H9 (cell line): Measurements from ENCODE around the gene SHC4. TPM values are rescaled to one million over a fixed set of nuclear protein-coding genes. Genes with fewer than 3 reads are reported as not detected.
A peak's percentile ranks its signal among the peaks of the same experiment; 100 is the strongest.

Experiments used
- DNase-seq: peaks from one replicate; pipeline ENCODE4 v3.0.0-alpha.2; 2017
- H2AFZ ChIP-seq: one replicate; pipeline ENCODE4 v1.6.1; 2013; ENCODE audit warnings: mild to moderate bottlenecking, low read length, control low read depth, moderate library complexity
- H2AK5ac ChIP-seq: 2 replicates; pipeline ENCODE4 v1.6.1; 2013; ENCODE audit warnings: low read length, control low read depth, mixed read lengths; ENCODE audit not compliant: insufficient read length
- H2BK120ac ChIP-seq: one replicate; pipeline ENCODE4 v1.6.1; 2013; ENCODE audit warnings: low read depth, mild to moderate bottlenecking, low read length, control low read depth, inconsistent platforms; ENCODE audit not compliant: poor library complexity, severe bottlenecking
- H2BK12ac ChIP-seq: 2 replicates; pipeline ENCODE4 v1.6.1; 2013; ENCODE audit warnings: low read length, control low read depth, mixed read lengths, low read depth; ENCODE audit not compliant: insufficient read length
- H2BK15ac ChIP-seq: 2 replicates; pipeline ENCODE4 v1.6.1; 2013; ENCODE audit warnings: low read depth, low read length, control low read depth
- H2BK20ac ChIP-seq: one replicate; pipeline ENCODE4 v1.6.1; 2013; ENCODE audit warnings: low read depth, mild to moderate bottlenecking, low read length, control low read depth, inconsistent platforms; ENCODE audit not compliant: poor library complexity, severe bottlenecking
- H2BK5ac ChIP-seq: 2 replicates; pipeline ENCODE4 v1.6.1; 2013; ENCODE audit warnings: low read length, control low read depth, mixed read lengths; ENCODE audit not compliant: insufficient read length
- H3K14ac ChIP-seq: 2 replicates; pipeline ENCODE4 v1.6.1; 2013; ENCODE audit warnings: low read length, control low read depth; ENCODE audit not compliant: insufficient read depth
- H3K18ac ChIP-seq: 2 replicates; pipeline ENCODE4 v1.6.1; 2013; ENCODE audit warnings: low read depth, mild to moderate bottlenecking, mixed read lengths, low read length, control low read depth; ENCODE audit not compliant: insufficient read length
- H3K23ac ChIP-seq: 2 replicates; pipeline ENCODE4 v1.6.1; 2013; ENCODE audit warnings: low read length, control low read depth, mixed read lengths, low read depth; ENCODE audit not compliant: insufficient read length
- H3K23me2 ChIP-seq: 2 replicates; pipeline ENCODE4 v1.6.1; 2013; ENCODE audit warnings: low read depth, mild to moderate bottlenecking, mixed read lengths, low read length, control low read depth; ENCODE audit not compliant: insufficient read length, poor library complexity, severe bottlenecking
- H3K27ac ChIP-seq: 2 replicates; pipeline ENCODE4 v1.5.1; 2013; ENCODE audit warnings: low read length, control low read depth, mixed read lengths, low read depth; ENCODE audit not compliant: insufficient read length
- H3K27me3 ChIP-seq: 2 replicates; pipeline ENCODE4 v1.6.1; 2013; ENCODE audit warnings: low read length, control low read depth, inconsistent platforms; ENCODE audit not compliant: insufficient read depth
- H3K4ac ChIP-seq: 2 replicates; pipeline ENCODE4 v1.6.1; 2013; ENCODE audit warnings: low read depth, mild to moderate bottlenecking, control low read depth, inconsistent platforms, low read length, moderate library complexity
- H3K4me1 ChIP-seq: 2 replicates; pipeline ENCODE4 v1.6.1; 2013; ENCODE audit warnings: low read length, control low read depth, inconsistent platforms; ENCODE audit not compliant: insufficient read depth
- H3K4me2 ChIP-seq: 2 replicates; pipeline ENCODE4 v1.6.1; 2013; ENCODE audit warnings: low read length, control low read depth, mixed read lengths; ENCODE audit not compliant: insufficient read length, insufficient read depth
- H3K56ac ChIP-seq: 2 replicates; pipeline ENCODE4 v1.6.1; 2013; ENCODE audit warnings: low read depth, mild to moderate bottlenecking, mixed read lengths, low read length, control low read depth; ENCODE audit not compliant: insufficient read length
- H3K79me1 ChIP-seq: 2 replicates; pipeline ENCODE4 v1.6.1; 2013; ENCODE audit warnings: low read depth, mild to moderate bottlenecking, moderate library complexity, low read length, control low read depth, inconsistent platforms; ENCODE audit not compliant: insufficient read depth, poor library complexity, severe bottlenecking
- H3K79me2 ChIP-seq: 2 replicates; pipeline ENCODE4 v1.6.1; 2013; ENCODE audit warnings: low read length, control low read depth, inconsistent platforms; ENCODE audit not compliant: insufficient read depth
- H3K9ac ChIP-seq: 2 replicates; pipeline ENCODE4 v1.6.1; 2013; ENCODE audit warnings: low read length, control low read depth, mixed read lengths; ENCODE audit not compliant: insufficient read length; ENCODE audit errors: extremely low read depth
- H3K9me3 ChIP-seq: one replicate; pipeline ENCODE4 v1.6.1; 2013; ENCODE audit warnings: low read depth, low read length, inconsistent platforms; ENCODE audit not compliant: control insufficient read depth
- H3T11ph ChIP-seq: one replicate; pipeline ENCODE4 v1.6.1; 2013; ENCODE audit warnings: mild to moderate bottlenecking, low read length, control low read depth, inconsistent platforms
- H4K20me1 ChIP-seq: one replicate; pipeline ENCODE4 v1.6.1; 2013; ENCODE audit not compliant: control insufficient read depth, insufficient read length, insufficient read depth
- H4K5ac ChIP-seq: 2 replicates; pipeline ENCODE4 v1.6.1; 2013; ENCODE audit warnings: low read depth, mild to moderate bottlenecking, mixed read lengths, low read length, control low read depth; ENCODE audit not compliant: insufficient read length
- H4K8ac ChIP-seq: replicated peaks from 2 replicates; pipeline ENCODE4 v1.6.1; 2013; ENCODE audit warnings: low read length, control low read depth, mixed read lengths, low read depth; ENCODE audit not compliant: insufficient read length
- H4K91ac ChIP-seq: 2 replicates; pipeline ENCODE4 v1.6.1; 2013; ENCODE audit warnings: low read depth, mild to moderate bottlenecking, moderate library complexity, mixed read lengths, low read length, control low read depth; ENCODE audit not compliant: insufficient read length
- H3K27ac Mint-ChIP-seq, 3 experiments: 2 replicates in 2 of 3; 3 replicates in 1 of 3; pipeline ENCODE4 v1.8.0; 2020 to 2021; ENCODE audit warnings: mixed read lengths in 3 of 3, mild to moderate bottlenecking in 1 of 3, moderate library complexity in 1 of 3
- H3K27me3 Mint-ChIP-seq: 2 replicates; pipeline ENCODE4 v1.8.0; 2021; ENCODE audit warnings: low read depth, mild to moderate bottlenecking, moderate library complexity, mixed read lengths
- H3K36me3 Mint-ChIP-seq, 3 experiments: 2 replicates in 2 of 3; 3 replicates in 1 of 3; pipeline ENCODE4 v1.8.0; 2020 to 2021; ENCODE audit warnings: low read depth in 3 of 3, mixed read lengths in 3 of 3; ENCODE audit not compliant: insufficient read depth in 1 of 3
- H3K4me1 Mint-ChIP-seq, 2 experiments: 2 replicates each; pipeline ENCODE4 v1.8.0; 2020; ENCODE audit warnings: mixed read lengths in 2 of 2
- H3K4me3 Mint-ChIP-seq, 2 experiments: 2 replicates in 1 of 2; 3 replicates in 1 of 2; pipeline ENCODE4 v1.8.0; 2020 to 2021; ENCODE audit warnings: mild to moderate bottlenecking in 2 of 2, mixed read lengths in 2 of 2, moderate library complexity in 1 of 2
- H3K9me3 Mint-ChIP-seq, 2 experiments: 2 replicates in 1 of 2; 3 replicates in 1 of 2; pipeline ENCODE4 v1.8.0; 2020; ENCODE audit warnings: mild to moderate bottlenecking in 2 of 2, mixed read lengths in 2 of 2, moderate library complexity in 1 of 2
- WGBS: extraction: QIAGEN DNeasy Blood & Tissue Kit; methylation state at CpG from one replicate; pipeline ENCODE4 v1.1.7; 2013; ENCODE audit warnings: missing lambda C conversion rate, low lambda C conversion rate, mixed read lengths; ENCODE audit not compliant: insufficient read length; ENCODE audit errors: extremely low coverage; 5-methylcytosine and 5-hydroxymethylcytosine counted together
- total RNA-seq: library from RNA; stranded (reverse); gene quantifications from 2 replicates; pipeline ENCODE4 v1.2.1, GENCODE V29; 2021
- TF ChIP-seq, protein P1 (sequence below): fragments of 200-600 bp; sonication (generic); conservative IDR thresholded peaks from 3 replicates; pipeline ENCODE4 v1.8.0; 2021; ENCODE audit warnings: antibody characterized with exemption, mild to moderate bottlenecking

Gene SHC4
- total RNA-seq, 1 experiment from 2014 or later = 0.26 TPM

DNA sequence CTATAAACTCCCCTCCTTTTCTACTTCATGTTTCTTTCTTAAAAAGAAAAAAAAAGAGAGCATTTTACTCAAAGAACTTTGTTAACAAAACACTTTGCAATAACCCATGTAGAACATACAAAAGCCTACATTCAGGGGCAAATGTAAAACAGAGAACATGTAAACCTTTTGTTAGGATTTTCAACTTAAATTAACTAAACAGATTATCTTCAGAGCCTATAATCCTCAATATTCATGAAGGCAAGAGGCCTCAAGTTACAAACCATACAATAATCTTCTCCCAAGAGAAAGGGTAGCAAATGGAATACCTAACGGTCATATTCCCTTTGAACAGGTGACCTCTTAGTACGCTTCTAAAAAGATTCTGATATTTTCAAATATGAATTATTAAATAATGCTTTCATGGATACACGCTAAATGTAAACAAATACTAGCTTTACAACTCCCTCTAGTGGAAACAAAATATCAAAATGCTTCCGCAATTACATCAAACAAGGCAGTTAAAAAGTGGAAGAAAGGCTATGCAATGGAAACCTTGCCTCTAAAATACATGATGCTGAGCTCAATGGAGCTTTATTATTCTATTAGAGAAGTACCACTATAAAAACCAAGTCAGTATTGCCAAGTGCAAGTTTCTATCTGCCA is 162.8 kb downstream of the SHC4 start:
- Histone ChIP-seq H4K91ac (no peak overlapping the region), H3K9ac (no peak overlapping the region), H3K23ac (no peak overlapping the region), H3K4me1 (peaks cover 2% of the 10 kb centered on the region; the same call in 1 of the 2 replicates), H3K27me3 (no peaks in the 10 kb centered on the region), H3K18ac (no peak overlapping the region), H3K9me3 (no peaks in the 10 kb centered on the region), H2AK5ac (no peak overlapping the region), H2BK20ac (no peak overlapping the region), H4K20me1 (no peaks in the 10 kb centered on the region), H2BK5ac (no peak overlapping the region), H3K4ac (no peak overlapping the region), H3K14ac (no peak overlapping the region), H2BK12ac (no peak overlapping the region), H4K8ac (no peak overlapping the region), H3K4me2 (no peak overlapping the region), H2BK120ac (no peak overlapping the region), H3K23me2 (no peaks in the 10 kb centered on the region), H2AFZ (no peak overlapping the region), H2BK15ac (no peak overlapping the region), H3T11ph (no peak overlapping the region), H3K56ac (no peak overlapping the region), H4K5ac (no peak overlapping the region), H3K79me1 (peaks cover 4% of the 10 kb centered on the region), H3K27ac (no peak overlapping the region), H3K79me2 (no peaks in the 10 kb centered on the region)
- Mint-ChIP-seq H3K4me1 (peaks cover 8 to 36% of the 10 kb centered on the region in 2 experiments), H3K4me3 (no peak overlapping the region), H3K9me3 (no peaks in the 10 kb centered on the region), H3K27ac (no peak overlapping the region), H3K27me3 (no peaks in the 10 kb centered on the region), H3K36me3 (peaks cover 1 to 9% (median 5%) of the 10 kb centered on the region in 3 experiments; a peak in 5 of 7 replicates)
- WGBS = no CpG with 5 or more reads among the region's 4 CpGs
- TF ChIP-seq, protein P1, sequence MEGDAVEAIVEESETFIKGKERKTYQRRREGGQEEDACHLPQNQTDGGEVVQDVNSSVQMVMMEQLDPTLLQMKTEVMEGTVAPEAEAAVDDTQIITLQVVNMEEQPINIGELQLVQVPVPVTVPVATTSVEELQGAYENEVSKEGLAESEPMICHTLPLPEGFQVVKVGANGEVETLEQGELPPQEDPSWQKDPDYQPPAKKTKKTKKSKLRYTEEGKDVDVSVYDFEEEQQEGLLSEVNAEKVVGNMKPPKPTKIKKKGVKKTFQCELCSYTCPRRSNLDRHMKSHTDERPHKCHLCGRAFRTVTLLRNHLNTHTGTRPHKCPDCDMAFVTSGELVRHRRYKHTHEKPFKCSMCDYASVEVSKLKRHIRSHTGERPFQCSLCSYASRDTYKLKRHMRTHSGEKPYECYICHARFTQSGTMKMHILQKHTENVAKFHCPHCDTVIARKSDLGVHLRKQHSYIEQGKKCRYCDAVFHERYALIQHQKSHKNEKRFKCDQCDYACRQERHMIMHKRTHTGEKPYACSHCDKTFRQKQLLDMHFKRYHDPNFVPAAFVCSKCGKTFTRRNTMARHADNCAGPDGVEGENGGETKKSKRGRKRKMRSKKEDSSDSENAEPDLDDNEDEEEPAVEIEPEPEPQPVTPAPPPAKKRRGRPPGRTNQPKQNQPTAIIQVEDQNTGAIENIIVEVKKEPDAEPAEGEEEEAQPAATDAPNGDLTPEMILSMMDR = peak; percentile 55
- no peak for DNase-seq
